GM12865 (cell line): ENCODE results near the gene MT1HL1.

Experiments
- DNase-seq: peaks from one replicate; pipeline ENCODE4 v3.0.0; 2010; ENCODE audit warnings: low read depth
- H3K4me3 ChIP-seq: 2 replicates; pipeline ENCODE4 v1.5.1; 2011; ENCODE audit warnings: mild to moderate bottlenecking, low read depth, low read length, control low read depth
- TF ChIP-seq, protein P1 (sequence below): IDR thresholded peaks from 2 replicates; pipeline ENCODE4 v1.5.1; 2011; ENCODE audit warnings: low read length, control low read depth, low read depth, inconsistent platforms; ENCODE audit not compliant: insufficient read depth; ENCODE audit errors: missing control alignments

MT1HL1 gene

DNA sequence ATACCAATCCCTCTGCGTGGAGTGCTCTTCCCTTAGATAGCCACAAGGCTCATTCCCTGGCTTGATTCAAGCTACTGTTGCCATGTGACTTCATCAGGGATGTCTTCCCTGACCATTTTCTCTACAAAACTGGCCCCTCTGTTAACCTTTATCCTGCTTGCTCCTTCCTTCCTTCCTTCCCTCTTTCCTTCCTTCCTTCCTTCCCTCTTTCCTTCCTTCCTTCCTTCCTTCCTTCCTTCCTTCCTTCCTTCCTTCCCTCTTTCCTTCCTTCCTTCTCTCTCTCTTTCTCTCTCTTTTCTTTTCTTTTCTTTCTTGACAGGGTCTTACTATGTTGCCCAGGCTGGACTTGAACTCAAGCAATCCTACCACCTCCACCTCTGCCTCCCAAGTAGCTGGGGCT is 31.5 kb upstream of the MT1HL1 start:
- no peak for DNase-seq
- TF ChIP-seq, protein P1, sequence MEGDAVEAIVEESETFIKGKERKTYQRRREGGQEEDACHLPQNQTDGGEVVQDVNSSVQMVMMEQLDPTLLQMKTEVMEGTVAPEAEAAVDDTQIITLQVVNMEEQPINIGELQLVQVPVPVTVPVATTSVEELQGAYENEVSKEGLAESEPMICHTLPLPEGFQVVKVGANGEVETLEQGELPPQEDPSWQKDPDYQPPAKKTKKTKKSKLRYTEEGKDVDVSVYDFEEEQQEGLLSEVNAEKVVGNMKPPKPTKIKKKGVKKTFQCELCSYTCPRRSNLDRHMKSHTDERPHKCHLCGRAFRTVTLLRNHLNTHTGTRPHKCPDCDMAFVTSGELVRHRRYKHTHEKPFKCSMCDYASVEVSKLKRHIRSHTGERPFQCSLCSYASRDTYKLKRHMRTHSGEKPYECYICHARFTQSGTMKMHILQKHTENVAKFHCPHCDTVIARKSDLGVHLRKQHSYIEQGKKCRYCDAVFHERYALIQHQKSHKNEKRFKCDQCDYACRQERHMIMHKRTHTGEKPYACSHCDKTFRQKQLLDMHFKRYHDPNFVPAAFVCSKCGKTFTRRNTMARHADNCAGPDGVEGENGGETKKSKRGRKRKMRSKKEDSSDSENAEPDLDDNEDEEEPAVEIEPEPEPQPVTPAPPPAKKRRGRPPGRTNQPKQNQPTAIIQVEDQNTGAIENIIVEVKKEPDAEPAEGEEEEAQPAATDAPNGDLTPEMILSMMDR = no peak
- no peak overlapping the region for H3K4me3 ChIP-seq

- no peak overlapping the region for H3K4me3 ChIP-seq
- TF ChIP-seq, protein P1 = no peak
- DNase-seq = no peak
Measured at GRCh38 chr1:237033804-237034203, 29.6 kb upstream of the MT1HL1 start.

DNA sequence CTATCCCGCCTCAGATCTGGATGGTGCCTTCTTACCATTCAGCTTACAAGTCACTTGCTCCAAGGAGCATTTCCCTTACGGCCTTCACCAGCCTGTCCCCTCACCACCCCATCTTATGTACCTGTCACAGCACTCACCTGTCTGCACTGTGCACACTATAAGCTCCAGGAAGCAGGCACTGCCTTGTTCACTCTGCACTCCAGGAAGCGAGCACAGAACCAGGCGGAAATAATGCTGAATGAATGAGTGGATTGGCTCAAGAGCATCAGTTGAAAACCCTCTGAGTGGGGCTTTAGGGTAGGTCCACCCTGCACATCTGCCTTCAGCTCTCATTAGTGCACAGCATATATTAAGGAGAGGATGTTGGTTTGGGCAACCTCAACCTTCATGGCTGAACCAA is 28.8 kb upstream of the MT1HL1 start:
- TF ChIP-seq, protein P1 = no peak
- no peak overlapping the region for H3K4me3 ChIP-seq
- no peak for DNase-seq

- H3K4me3 ChIP-seq = no peak overlapping the region
- TF ChIP-seq, protein P1 = no peak
- peak; percentile 48 for DNase-seq
Measured at GRCh38 chr1:237032029-237032428, 27.8 kb upstream of the MT1HL1 start.

DNA sequence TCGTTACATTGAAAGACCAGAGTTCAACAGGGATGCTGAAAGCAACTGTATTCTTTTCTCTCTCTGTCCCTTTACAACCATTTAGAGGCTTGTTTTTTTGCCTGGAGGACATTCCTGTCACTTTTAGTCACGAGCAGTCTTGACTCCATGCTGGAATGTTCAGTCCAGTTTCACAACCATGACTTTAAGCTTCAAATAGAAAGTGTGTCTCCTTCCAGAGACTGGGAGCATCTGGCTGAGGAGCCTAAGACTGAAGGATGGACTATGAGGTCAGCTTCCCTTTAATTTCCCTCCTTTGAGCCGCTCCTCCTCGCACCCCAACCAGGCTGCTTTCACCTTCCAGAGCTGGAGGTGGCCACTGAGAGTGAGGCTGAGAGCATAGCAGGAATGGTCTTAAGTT is 27.2 kb upstream of the MT1HL1 start:
- no peak for DNase-seq
- TF ChIP-seq, protein P1 = no peak
- no peak overlapping the region for H3K4me3 ChIP-seq

DNA sequence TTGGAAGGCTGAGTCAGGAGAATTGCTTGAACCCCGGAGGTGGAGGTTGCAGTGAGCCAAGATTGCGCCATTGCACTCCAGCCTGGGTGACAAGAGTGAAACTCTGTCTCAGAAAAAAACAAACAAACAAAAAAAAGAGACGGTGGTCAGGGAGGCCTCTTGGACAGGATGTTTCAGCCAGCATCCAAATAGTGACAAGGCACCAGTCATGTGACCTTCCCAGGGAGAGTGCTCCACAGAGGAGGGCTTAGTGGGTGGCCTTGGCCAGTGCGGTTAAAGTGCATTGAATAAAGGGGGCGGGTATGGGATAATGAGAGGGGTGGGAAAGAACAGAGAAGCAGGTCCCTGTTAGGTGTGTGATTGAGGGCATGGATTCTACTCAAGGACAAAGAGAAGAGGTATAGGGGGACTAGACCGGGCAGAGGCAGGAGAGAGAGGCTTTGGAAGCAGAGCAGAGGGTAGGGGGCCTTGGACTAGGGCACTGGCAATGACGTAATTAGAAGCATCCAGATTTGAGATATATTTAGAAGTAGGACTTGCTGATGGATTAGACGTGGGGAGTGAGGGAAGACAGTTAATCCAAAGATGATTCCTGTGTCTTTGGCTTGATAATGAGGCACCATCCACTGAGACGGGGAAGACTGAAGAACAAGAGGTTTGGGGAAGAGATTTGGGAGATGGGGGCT is 25.8 kb upstream of the MT1HL1 start:
- TF ChIP-seq, protein P1 = no peak
- no peak for DNase-seq
- no peak overlapping the region for H3K4me3 ChIP-seq

DNA sequence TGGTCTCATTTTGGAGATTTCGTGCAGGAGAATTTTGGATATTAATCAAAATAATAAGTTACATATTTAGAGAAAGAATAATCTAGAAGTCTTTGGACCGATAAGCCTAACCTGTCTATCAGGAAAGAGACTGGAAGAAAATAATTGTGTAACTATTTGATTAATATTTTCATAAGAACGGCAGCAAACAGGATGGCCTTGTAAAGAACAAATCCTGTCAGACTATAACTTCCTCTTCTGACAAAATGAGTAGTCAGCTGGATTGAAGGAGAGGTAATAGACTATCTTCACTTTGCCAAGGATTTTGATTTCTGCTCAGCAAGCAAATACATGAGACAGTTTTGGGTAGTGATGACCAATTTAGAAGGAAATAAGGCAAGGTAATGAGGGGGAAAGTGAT is 25.0 kb upstream of the MT1HL1 start:
- no peak overlapping the region for H3K4me3 ChIP-seq
- TF ChIP-seq, protein P1 = no peak
- DNase-seq = no peak
